ENCODE data around the gene PAX5. TPM values are rescaled to one million over a fixed set of nuclear protein-coding genes. Genes with fewer than 3 reads are reported as not detected.
A peak's percentile ranks its signal among the peaks of the same experiment; 100 is the strongest.

The PAX5 gene
- polyA plus RNA-seq, 3 donors = 0.03 to 0.15 TPM; not detected in 1

GRCh38 chr9:36891341-36891811 lies 142.7 kb downstream of the PAX5 start:
- DNase-seq = no peak
- Histone ChIP-seq H3K79me2 (ENCODE audit: insufficient read depth, low read length) (no peaks in the 10 kb centered on the region), H3K9ac (ENCODE audit: insufficient read depth, low read length, poor library complexity, severe bottlenecking) (no peak overlapping the region), H3K36me3 (replicated peaks in 1 of 2; ENCODE audit: control insufficient read depth in 1 of 2, insufficient read depth in 2 of 2, low read length in 2 of 2) (no peaks in the 10 kb centered on the region), H3K4me2 (replicated peaks; ENCODE audit: extremely low read depth, low read length, poor library complexity, severe bottlenecking) (no peak overlapping the region), H3K27me3 (ENCODE audit: control insufficient read depth in 2 of 2, insufficient read depth in 2 of 2, low read length in 2 of 2) (no peaks in the 10 kb centered on the region), H3K27ac (ENCODE audit: low read depth in 1 of 2, low read length in 2 of 2) (no peak overlapping the region), H4K20me1 (ENCODE audit: insufficient read depth, low read length) (no peaks in the 10 kb centered on the region), H2AFZ (ENCODE audit: insufficient read depth, low read depth, low read length, poor library complexity, severe bottlenecking) (no peak overlapping the region), H3K4me1 (ENCODE audit: control insufficient read depth in 1 of 2, insufficient read depth in 2 of 2, low read length in 2 of 2) (no peaks in the 10 kb centered on the region), H3K4me3 (replicated peaks in 1 of 3; ENCODE audit: low read depth in 2 of 3, low read length in 3 of 3) (no peak overlapping the region), H3K9me3 (replicated peaks in 1 of 2; ENCODE audit: control insufficient read depth in 1 of 2, insufficient read depth in 1 of 2, low read length in 2 of 2) (no peaks in the 10 kb centered on the region)
- Mint-ChIP-seq H3K9me3 (no peaks in the 10 kb centered on the region), H3K4me3 (no peak overlapping the region), H3K27ac (no peak overlapping the region), H3K27me3 (ENCODE audit: low read depth in 3 of 3) (peaks cover 4 to 13% (median 12%) of the 10 kb centered on the region in 3 donors), H3K4me1 (no peaks in the 10 kb centered on the region), H3K36me3 (no peaks in the 10 kb centered on the region)
- no peak for TF ChIP-seq CTCF (IDR thresholded peaks at IDR 0.05)
- WGBS (ENCODE audit: insufficient coverage) = 80% methylated on average over 7 of the region's 13 CpGs
- intact Hi-C loops (cut with micrococcal nuclease) = no loop called here

- no peaks in the 10 kb centered on the region for H3K9me3 ChIP-seq (replicated peaks in 1 of 2; ENCODE audit: control insufficient read depth in 1 of 2, insufficient read depth in 1 of 2, low read length in 2 of 2)
- H3K27me3 ChIP-seq (ENCODE audit: control insufficient read depth in 2 of 2, insufficient read depth in 2 of 2, low read length in 2 of 2) = no peaks in the 10 kb centered on the region
- WGBS (ENCODE audit: insufficient coverage) = 60% methylated on average over 3 of the region's 6 CpGs
- H3K4me3 ChIP-seq (replicated peaks in 1 of 3; ENCODE audit: low read depth in 2 of 3, low read length in 3 of 3) = no peak overlapping the region
- intact Hi-C loops (cut with micrococcal nuclease) = no loop called here
- Mint-ChIP-seq H3K27me3 (ENCODE audit: low read depth in 3 of 3) (peaks cover 5 to 15% (median 12%) of the 10 kb centered on the region in 3 donors), H3K4me1 (no peaks in the 10 kb centered on the region), H3K4me3 (no peak overlapping the region), H3K36me3 (no peaks in the 10 kb centered on the region), H3K27ac (peak overlapping the region in 1 of 7 donors; percentile 28), H3K9me3 (no peaks in the 10 kb centered on the region)
- no peak for DNase-seq
- H3K36me3 ChIP-seq (replicated peaks in 1 of 2; ENCODE audit: control insufficient read depth in 1 of 2, insufficient read depth in 2 of 2, low read length in 2 of 2) = no peaks in the 10 kb centered on the region
- no peaks in the 10 kb centered on the region for H4K20me1 ChIP-seq (ENCODE audit: insufficient read depth, low read length)
- no peak overlapping the region for H3K4me2 ChIP-seq (replicated peaks; ENCODE audit: extremely low read depth, low read length, poor library complexity, severe bottlenecking)
- no peaks in the 10 kb centered on the region for H3K79me2 ChIP-seq (ENCODE audit: insufficient read depth, low read length)
- no peak for TF ChIP-seq CTCF (IDR thresholded peaks at IDR 0.05)
- no peaks in the 10 kb centered on the region for H3K4me1 ChIP-seq (ENCODE audit: control insufficient read depth in 1 of 2, insufficient read depth in 2 of 2, low read length in 2 of 2)
- no peak overlapping the region for H3K9ac ChIP-seq (ENCODE audit: insufficient read depth, low read length, poor library complexity, severe bottlenecking)
- no peak overlapping the region for H3K27ac ChIP-seq (ENCODE audit: low read depth in 1 of 2, low read length in 2 of 2)
- H2AFZ ChIP-seq (ENCODE audit: insufficient read depth, low read depth, low read length, poor library complexity, severe bottlenecking) = no peak overlapping the region
These were observed 144.2 kb downstream of the PAX5 start for GRCh38 chr9:36889844-36890243.
